Left forelimb (tissue), 1 donor: ENCODE measurements around the gene GAGE13.
"Not testable (repeated sequence)": the region's sequence is repeated elsewhere in the genome, so short reads cannot be mapped to it uniquely, and the experiment has no call there.

ENCODE experiments used
- DNase-seq: peaks from one replicate; pipeline ENCODE4 v3.0.0-alpha.2; 2018; ENCODE audit warnings: low spot score

GAGE13 gene, protein sequence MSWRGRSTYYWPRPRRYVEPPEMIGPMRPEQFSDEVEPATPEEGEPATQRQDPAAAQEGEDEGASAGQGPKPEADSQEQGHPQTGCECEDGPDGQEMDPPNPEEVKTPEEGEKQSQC

DNA sequence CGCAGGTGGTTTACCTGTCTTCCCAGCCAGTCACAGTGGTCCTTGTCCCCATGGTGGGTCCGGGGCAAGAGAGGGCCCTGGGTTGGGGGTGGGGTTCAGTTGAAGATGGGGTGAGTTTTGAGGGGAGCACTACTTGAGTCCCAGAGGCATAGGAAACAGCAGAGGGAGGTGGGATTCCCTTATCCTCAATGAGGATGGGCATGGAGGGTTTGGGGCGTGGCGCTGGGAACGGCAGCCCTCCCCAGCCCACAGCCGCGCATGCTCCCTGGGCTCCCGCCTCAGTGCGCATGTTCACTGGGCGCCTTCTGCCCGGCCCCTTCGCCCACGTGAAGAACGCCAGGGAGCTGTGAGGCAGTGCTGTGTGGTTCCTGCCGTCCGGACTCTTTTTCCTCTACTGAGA lies at the start of gene GAGE13:
Gene GAGE13, plus strand, starts transcription at position 301 of the 400 bp plus-strand sequence. CDS start 1,156 bp downstream, outside the sequence.
- not testable (repeated sequence) for DNase-seq

DNA sequence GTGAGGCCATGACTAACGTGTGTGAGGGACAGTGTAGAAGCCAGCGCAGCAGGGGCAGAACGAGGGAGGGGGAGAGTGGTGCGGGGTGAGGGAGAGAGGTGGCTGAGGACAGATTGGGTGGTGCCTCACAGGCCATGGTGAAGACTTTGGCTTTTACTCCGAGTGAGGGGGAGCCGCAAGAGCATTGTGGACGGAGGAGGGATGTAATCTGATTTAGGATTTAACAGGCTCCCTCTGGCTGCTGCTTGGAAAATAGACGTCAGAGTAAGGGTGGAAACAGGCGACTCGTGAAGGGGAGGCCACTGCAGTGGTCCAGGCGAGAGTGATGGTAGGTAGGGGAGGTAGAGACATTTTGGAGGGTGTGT lies 48.8 kb upstream of the GAGE13 start:
- no peak for DNase-seq

DNA sequence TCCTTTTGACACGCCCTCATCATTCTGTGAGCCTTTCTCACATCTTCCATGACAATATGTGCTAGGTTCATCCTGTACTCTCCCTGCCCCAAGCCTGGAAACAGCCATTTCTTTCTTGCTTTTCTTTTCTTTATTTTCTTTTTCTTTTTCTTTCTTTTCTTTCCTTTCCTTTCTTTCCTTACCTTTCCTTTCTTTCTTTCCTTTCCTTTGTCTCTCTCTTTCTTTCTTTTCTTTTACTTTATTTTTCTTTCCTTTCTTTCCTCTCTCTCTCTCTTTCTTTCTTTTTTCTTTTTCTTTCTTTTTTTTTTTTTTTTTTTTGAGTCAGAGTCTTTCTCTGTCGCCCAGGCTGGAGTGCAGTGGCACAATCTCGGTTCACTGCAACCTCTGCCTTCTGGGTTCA lies 47.2 kb upstream of the GAGE13 start:
- DNase-seq: no peak

DNA sequence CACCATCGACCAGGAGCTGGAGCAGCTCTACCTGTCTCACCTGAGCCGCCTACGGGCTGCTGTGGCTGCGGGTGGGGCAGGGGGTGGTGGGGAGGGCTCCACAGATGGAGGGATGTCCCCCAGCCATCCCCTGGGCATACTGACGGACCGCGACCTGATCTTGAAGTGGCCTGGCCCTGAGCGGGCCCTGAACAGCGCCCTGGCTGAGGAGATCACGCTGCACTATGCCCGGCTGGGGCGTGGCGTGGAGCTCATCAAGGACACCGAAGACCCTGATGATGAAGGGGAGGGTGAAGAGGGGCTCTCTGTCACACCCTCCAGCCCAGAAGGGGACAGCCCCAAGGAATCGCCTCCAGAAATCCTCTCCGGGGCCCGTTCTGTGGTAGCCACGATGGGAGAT lies 45.2 kb upstream of the GAGE13 start:
- no peak for DNase-seq

DNA sequence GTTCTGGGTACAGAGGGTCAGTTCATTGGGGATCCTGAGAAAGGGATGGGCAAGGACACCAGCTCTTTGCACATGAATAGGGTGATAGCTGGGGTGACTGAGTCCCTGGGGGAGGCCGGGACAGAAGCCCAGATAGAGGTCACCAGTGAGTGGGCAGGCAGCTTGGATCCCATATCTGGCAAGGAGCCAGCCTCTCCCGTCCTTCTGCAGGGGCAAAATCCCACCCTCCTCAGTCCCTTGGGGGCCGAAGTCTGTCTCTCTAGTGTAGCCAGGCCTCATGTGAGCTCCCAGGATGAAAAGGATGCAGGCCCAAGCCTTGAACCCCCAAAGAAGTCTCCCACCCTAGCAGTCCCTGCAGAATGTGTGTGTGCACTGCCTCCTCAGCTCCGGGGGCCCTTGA lies 44.8 kb upstream of the GAGE13 start:
- no peak for DNase-seq

DNA sequence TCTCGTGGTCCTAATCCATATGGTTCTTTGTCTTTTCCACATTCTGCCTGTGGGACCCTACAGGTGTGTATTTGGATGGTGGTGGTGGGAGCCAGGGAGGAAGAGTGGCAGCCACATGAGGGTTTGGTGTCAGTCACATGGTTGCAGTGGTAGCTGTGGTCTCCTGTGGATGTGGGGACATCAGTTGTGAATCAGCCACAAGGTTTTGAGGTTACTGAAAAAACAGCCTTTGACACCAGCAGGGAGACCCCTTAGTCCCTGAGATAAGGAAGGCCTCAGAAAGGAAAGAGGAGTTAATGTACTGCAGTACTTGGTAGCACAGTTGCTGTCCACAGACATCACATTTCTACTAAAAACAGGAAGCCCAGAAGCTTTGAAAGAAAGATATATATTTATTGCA lies 43.7 kb upstream of the GAGE13 start:
- DNase-seq: no peak

DNA sequence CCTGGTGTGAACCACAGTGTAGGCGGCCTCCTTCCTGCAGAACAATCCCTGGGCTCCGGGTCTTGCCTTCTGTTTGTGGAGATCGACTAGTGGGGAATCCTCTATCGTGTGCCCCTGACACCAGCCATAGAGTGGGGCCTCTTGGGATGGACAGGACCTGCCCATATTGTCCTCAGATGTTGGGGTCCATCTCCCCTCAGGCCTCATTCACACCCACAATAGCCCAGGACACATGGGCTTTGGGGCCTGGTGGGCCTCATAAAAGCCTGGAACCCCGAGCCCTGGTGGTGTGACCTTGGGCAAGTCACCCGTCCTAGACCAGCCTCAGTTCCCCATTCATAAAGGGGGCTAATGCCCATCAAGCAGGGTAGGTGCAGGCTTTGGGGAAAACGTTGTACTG lies 41.2 kb upstream of the GAGE13 start:
- DNase-seq: no peak

DNA sequence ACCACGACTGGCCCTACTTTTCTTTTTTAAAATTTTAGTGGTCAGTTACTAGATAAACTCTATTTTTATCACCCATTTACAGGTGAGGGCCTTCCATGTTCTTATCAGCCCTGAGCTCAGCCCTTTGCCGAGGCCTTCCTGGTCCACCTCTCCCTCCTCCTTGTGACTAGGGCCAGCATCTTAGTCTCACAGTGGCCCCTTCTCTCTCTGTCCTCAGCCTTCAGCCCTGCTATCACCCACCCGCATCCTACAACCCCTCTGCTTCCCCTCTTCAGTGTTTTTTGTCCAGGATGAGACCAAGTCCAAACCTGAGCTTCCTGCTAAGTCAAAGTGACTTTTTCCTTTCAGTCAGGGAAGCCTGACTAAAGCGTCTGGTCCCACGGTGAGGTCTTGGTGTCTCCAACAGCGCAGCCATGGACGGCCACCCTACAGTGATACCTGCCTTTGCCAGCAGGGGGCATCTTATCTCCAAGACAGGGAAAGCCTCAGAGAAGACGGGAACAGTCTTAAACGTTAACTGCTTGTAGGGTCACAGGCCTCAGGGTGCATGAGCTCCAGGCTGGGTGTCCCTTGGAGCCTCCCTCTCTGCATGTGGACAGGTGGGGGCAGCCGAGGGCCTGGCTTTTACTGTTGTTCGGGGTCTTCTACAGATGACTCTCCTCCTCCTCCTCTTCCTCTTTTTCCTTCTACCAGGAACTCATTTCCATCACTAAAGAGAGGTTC lies 39.6 kb upstream of the GAGE13 start:
- no peak for DNase-seq

DNA sequence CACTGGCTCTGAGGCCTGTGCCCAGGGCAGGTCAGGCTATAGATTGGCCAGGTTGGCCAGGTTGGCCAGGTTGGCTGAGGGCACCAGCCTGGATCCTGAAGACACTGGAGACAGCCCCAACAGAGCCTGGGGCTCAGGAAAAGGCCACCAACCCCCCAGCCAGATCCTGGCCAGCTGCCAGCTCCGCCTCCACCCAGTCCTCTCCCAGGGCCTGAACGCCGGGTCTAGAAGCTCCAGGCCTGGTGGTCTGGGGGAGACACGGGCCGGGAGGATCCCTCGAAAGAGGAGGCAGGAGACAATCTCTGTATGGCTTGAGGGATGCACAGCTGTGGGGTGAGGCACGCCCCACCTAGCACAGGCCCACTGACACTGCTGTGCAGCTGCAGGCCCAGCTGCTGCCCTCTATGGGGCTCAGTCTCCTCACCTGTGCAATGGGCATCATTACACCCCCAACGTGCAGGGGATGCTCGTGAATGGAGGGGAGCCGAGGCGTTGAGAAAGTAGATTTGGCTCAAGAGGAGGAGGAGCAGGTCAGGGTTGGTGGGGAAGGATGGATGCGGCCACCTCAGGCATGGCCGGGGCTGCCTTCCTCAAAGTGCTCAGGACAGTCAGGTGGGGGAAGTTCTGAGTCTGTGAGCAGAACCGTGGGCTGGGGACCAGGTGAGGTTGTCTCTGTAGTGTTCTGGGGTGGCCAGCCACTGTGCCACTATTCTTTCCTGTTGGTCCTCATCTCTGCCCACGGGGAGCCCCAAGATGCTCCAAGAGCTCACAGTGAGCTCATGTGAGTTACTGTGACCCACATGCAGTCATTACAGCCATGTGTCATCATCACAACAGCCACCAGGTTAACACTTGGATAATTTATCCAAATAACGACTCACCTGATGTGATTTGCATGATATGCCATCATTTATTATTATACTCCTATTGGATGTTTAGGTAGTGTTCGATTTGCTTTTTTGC lies 38.7 kb upstream of the GAGE13 start:
- no peak for DNase-seq

DNA sequence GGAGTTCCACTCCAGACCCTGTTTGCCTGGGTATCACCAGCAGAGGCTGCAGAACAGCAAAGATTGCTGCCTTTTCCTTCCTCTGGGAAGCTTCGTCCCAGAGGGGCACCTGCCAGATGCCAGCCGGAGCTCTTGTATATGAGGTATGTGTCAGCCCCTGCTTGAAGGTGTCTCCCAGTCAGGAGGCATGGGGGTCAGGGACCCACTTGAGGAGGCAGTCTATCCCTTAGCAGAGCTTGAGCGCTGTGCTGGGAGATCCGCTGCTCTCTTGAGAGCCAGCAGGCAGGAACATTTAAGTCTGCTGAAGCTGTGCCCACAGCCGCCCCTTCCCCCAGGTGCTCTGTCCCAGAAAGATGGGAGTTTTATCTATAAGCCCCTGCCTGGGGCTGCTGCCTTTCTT lies 32.1 kb upstream of the GAGE13 start:
- DNase-seq: not testable (repeated sequence)

DNA sequence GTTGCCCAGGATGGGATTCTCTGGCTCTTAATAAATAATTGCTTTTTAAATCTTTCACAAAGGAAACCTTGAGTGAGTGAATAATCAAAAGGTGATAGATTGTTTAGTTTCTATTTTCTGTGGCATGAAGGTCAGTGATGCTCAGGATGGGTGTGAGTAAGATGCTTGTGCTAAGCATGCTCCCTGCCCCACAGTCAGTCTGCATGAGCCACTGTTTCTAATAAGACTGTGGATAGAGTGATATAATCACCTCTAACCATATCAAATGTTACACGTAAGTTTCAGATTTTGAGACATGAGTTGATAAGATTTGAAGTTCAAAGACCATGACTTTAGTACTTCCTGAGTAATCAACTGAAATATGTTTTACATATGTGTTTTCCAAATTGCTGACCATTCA lies 30.7 kb upstream of the GAGE13 start:
- DNase-seq: no peak

DNA sequence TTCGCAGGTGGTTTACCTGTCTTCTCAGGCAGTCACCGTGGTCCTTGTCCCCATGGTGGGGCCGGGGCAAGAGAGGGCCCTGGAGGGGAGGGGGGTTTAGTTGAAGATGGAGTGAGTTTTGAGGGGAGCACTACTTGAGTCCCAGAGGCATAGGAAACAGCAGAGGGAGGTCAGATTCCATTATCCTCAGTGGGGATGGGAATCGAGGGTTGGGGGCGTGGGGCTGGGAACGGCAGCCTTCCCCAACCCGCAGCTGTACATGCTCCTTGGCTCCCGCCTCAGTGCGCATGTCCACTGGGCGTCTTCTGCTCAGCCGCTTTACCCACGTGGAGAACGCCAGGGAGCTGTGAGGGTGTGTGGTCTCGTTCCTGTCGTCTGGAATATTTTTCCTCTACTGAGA lies 28.0 kb upstream of the GAGE13 start, which contains the start of gene GAGE10:
Gene GAGE10, plus strand, starts transcription at position 301 of the 400 bp plus-strand sequence. CDS start 1,214 bp downstream, outside the sequence.
- DNase-seq: no peak

DNA sequence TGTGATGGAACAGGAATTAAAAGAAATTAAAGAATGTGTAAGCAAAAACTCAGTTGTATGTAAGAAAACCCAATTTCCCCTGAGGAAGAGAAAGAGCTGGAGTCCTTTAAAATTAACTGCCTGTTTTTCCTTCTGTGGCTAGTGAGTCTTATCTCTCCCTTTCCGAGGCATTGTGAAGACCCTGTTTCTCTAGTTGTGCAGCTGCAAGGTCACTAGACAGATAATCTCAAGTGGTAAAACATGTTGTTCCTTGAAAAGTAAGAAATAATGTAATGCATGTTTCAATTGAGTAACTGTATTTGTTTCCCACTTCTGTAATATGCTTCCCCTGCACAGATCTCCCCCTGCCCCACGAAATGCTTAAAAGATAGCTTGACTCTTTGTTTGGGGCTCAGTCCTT lies 23.6 kb upstream of the GAGE13 start:
- DNase-seq: not testable (repeated sequence)

DNA sequence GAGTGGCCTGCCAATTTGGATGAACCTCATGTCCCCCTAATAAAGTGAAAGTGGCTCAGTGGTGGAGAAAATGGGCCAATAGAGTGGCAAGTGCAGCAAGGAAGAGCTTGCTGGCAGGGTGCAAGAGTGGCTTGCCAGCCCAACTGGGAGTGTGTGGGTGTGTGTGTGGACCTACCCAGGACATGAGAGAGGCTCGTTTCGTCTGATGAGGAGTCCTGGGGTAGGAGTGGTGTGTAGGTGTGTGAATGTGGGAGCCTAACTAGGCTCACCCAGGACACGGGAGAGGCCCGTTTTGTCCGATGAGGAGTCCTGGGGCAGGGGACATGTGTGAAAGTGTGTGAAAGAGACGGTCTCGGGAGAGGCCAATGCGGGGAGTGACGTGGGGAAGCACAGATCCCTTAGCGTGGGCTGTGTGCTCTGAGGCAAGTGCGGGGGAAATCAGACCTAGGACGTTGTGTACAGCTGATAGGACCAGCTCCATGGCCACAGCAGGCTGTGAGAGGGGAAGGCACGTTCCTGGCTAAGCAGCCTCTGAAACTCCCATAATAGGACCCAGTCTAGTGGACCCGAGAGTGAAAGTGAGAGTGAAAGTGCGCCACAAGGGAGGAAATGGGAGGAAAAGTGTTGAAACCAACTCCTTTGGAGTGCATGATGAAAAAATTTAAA lies 22.6 kb upstream of the GAGE13 start:
- no peak for DNase-seq

DNA sequence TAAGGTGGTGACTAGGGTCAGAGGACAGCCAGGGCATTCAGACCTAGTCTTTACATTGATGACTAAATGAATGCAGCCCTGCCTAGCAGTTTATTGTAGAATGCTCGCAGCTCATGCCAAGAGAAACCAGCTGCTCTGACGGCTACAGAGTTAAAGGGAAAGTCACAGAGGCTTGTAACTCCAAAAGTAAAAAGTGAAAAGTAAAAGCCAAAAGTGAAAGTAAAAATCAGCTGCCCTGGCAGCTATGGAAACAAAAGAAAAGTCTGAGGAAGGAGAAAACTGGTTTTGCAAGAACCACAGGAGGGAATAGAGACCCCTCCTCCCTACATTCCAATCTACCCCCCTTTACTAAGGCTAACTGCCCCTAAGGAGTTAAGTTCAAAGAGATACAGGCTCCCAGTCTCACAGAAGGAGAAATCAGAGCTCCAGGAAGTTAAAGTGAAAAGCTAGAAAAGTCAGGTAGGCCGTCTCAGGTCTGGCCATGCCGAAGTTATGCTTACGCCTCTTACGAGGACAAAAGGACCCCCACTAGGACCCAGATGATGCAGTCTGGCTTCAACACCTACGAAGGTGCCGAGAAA lies 21.9 kb upstream of the GAGE13 start:
- DNase-seq: no peak

DNA sequence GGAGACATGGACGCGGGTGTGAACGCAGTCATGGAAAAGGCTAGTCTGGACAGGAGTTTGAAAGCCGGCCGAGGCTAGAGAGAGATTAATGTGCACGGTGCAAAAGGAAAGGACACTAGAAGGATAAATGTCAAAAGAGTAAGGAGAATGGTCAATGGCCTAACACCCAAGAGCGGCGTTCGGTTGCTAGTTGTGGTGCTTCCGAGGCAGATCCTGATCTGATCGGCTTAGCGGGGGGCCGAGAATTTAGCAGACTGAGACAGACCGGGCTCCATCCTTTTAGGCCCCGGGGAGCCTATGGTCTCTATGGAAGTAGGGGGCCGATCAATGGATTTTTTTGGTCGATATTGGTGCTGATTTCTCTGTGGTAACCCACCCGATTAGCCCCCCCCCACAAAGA lies 21.0 kb upstream of the GAGE13 start:
- no peak for DNase-seq

DNA sequence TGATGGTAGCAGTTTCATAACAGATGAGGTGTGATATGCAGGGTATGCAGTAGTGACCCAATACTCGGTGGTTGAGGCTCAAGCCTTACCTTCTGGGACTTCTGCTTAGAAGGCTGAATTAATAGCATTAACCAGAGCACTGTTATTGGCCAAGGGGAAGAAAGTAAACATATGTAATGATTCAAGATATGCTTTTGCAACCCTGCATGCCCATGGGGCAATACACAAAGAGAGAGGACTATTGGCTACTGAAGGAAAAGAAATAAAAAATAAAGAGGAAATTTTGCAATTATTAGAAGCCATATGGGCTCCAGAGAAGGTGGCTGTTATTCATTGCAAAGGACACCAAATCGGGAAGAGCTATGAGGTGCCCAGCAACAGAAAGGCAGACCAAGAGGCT lies 19.2 kb upstream of the GAGE13 start:
- DNase-seq: no peak

DNA sequence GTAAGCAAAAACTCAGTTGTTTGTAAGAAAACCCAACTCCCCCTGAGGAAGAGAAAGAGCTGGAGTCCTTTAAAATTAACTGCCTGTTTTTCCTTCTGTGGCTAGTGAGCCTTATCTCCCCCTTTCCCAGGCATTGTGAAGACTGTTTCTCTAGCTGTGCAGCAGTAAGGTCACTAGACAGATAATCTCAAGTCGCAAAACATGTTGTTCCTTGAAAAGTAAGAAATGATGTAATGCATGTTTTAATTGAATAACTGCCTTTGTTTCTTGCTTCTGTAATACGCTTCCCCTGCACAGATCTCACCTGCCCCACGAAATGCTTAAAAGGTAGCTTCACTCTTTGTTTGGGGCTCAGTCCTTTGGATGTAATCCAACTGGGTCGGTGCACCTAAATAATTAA lies 15.3 kb upstream of the GAGE13 start:
- no peak for DNase-seq

DNA sequence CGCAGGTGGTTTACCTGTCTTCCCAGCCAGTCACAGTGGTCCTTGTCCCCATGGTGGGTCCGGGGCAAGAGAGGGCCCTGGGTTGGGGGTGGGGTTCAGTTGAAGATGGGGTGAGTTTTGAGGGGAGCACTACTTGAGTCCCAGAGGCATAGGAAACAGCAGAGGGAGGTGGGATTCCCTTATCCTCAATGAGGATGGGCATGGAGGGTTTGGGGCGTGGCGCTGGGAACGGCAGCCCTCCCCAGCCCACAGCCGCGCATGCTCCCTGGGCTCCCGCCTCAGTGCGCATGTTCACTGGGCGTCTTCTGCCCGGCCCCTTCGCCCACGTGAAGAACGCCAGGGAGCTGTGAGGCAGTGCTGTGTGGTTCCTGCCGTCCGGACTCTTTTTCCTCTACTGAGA lies 9.6 kb upstream of the GAGE13 start, which contains the start of gene GAGE12J:
Gene GAGE12J, plus strand, starts transcription at position 301 of the 400 bp plus-strand sequence. CDS start 1,157 bp downstream, outside the sequence.
- DNase-seq: not testable (repeated sequence)

DNA sequence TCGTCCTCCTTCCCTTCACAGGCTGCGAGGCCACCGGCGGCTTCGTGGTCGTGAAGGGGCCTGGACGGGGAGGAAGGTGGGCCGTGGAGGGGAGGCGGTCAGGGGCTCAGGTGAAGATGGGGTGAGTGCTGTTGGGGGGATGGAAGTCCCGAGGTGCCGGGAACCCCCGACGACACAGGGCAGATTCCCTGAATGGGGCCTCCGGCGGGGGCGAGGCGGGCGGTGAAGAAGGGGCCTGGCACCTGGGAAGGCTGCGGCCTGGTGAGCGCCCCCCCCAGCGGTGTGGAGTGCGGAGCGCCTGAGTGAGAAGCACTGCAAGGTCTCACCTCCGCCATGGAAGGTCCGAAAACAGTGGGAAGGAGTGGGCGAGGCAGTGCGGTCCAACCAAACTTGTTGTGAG lies 9.1 kb upstream of the GAGE13 start:
- not testable (repeated sequence) for DNase-seq

DNA sequence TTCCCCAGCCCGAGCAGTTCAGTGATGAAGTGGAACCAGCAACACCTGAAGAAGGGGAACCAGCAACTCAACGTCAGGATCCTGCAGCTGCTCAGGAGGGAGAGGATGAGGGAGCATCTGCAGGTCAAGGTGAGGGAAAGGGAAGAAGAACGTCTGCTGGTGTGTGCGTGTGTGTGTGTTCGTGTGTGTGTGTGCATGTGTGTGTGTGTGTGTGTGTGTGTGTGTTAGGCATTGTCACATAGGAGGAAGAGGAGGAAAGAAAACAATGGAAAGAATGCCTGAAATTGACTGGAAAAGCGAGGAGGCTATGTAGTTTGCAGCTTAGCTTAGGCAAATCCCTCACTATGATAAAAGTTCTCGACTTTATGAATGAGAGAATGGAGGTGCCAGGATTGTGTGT lies 7.6 kb upstream of the GAGE13 start:
- not testable (repeated sequence) for DNase-seq

DNA sequence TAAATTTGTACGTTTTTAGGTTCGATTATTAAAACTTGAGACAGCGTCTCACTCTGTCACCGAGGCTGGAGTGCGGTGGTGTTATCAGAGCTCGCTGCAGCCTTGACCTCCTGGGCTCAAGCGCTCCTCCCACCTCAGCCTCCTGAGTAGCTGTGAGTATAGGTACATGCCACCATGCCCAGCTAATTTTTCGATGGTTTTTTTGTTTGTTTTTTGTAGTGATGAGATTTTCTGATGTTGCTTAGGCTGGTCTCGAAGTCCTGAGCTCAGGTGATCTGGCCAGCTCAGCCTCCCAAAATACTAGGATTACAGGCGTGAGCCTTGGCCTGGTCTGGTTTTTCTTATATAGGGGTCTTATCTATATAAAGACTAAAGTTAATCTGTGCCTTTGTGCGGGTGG lies 961 bp upstream of the GAGE13 start:
- not testable (repeated sequence) for DNase-seq
